ENCODE data around the gene CAND2.
"Not testable (repeated sequence)": the region's sequence is repeated elsewhere in the genome, so short reads cannot be mapped to it uniquely, and the experiment has no call there.

CAND2 gene

DNA sequence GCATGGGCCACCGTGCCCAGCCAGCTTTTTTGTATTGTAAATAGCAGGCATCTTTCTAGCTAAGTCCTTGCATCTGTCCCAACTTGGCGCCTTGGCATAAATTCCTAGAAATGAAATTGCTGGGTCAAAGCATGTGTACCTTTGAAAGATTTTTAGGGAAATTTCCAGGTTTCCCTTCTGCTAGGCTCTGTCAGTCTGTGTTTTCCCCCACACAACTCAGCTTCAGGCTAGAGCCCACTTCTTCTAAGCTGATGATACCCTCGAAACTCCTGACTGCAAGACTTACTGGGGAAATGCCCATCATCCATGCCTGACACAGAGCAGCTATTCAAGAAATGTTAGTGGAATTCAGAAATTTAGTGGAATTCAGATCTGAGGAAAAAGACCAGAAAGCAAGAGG lies 55.7 kb downstream of the CAND2 start:
- Histone ChIP-seq H3K36me3 (ENCODE audit: insufficient read depth, low read depth, low read length) (no peaks in the 10 kb centered on the region), H3K9ac (ENCODE audit: low read depth, low read length) (no peak overlapping the region), H3K27ac (ENCODE audit: low read length) (no peak overlapping the region), H3K27me3 (ENCODE audit: insufficient read depth, low read length) (peaks cover 20% of the 10 kb centered on the region; the same call in 1 of the 2 replicates), H3K4me1 (ENCODE audit: insufficient read depth, low read length) (no peaks in the 10 kb centered on the region), H3K9me3 (ENCODE audit: insufficient read depth, low read depth, low read length) (no peaks in the 10 kb centered on the region), H3K4me3 (ENCODE audit: low read length) (no peak overlapping the region)

GRCh38 chr3:12853847-12854246 lies 57.4 kb downstream of the CAND2 start:
- H3K9ac ChIP-seq (ENCODE audit: low read depth, low read length); H3K27ac ChIP-seq (ENCODE audit: low read length); H3K9me3 ChIP-seq (ENCODE audit: insufficient read depth, low read depth, low read length); H3K4me3 ChIP-seq (ENCODE audit: low read length); H3K36me3 ChIP-seq (ENCODE audit: insufficient read depth, low read depth, low read length); H3K4me1 ChIP-seq (ENCODE audit: insufficient read depth, low read length): not testable (repeated sequence)
- H3K27me3 ChIP-seq (ENCODE audit: insufficient read depth, low read length): peaks cover 20% of the 10 kb centered on the region; the same call in 1 of the 2 replicates

GRCh38 chr3:12854565-12854964 lies 58.1 kb downstream of the CAND2 start:
- H3K27me3 ChIP-seq (ENCODE audit: insufficient read depth, low read length): peaks cover 20% of the 10 kb centered on the region; the same call in 1 of the 2 replicates
- no peaks in the 10 kb centered on the region for H3K4me1 ChIP-seq (ENCODE audit: insufficient read depth, low read length)
- no peaks in the 10 kb centered on the region for H3K9me3 ChIP-seq (ENCODE audit: insufficient read depth, low read depth, low read length)

GRCh38 chr3:12856626-12857025 lies 60.1 kb downstream of the CAND2 start:
- Histone ChIP-seq H3K9me3 (ENCODE audit: insufficient read depth, low read depth, low read length) (no peaks in the 10 kb centered on the region), H3K27me3 (ENCODE audit: insufficient read depth, low read length) (peaks cover 20% of the 10 kb centered on the region; the same call in 1 of the 2 replicates), H3K27ac (ENCODE audit: low read length) (no peak overlapping the region), H3K9ac (ENCODE audit: low read depth, low read length) (no peak overlapping the region), H3K4me3 (ENCODE audit: low read length) (no peak overlapping the region), H3K4me1 (ENCODE audit: insufficient read depth, low read length) (no peaks in the 10 kb centered on the region), H3K36me3 (ENCODE audit: insufficient read depth, low read depth, low read length) (no peaks in the 10 kb centered on the region)

More at GRCh38 chr3:12854565-12854964, 58.1 kb downstream of the CAND2 start:
- Histone ChIP-seq H3K27ac (ENCODE audit: low read length) (no peak overlapping the region), H3K36me3 (ENCODE audit: insufficient read depth, low read depth, low read length) (no peaks in the 10 kb centered on the region), H3K4me3 (ENCODE audit: low read length) (no peak overlapping the region), H3K9ac (ENCODE audit: low read depth, low read length) (no peak overlapping the region)

- no peak overlapping the region for H3K4me3 ChIP-seq (ENCODE audit: low read length)
- H3K36me3 ChIP-seq (ENCODE audit: insufficient read depth, low read depth, low read length): no peaks in the 10 kb centered on the region
- no peak overlapping the region for H3K9ac ChIP-seq (ENCODE audit: low read depth, low read length)
- no peaks in the 10 kb centered on the region for H3K9me3 ChIP-seq (ENCODE audit: insufficient read depth, low read depth, low read length)
- no peak overlapping the region for H3K27ac ChIP-seq (ENCODE audit: low read length)
- H3K4me1 ChIP-seq (ENCODE audit: insufficient read depth, low read length): no peaks in the 10 kb centered on the region
- peaks cover 8% of the 10 kb centered on the region; the same call in 1 of the 2 replicates for H3K27me3 ChIP-seq (ENCODE audit: insufficient read depth, low read length)
These were observed 63.4 kb downstream of the CAND2 start for GRCh38 chr3:12859840-12860239.

DNA sequence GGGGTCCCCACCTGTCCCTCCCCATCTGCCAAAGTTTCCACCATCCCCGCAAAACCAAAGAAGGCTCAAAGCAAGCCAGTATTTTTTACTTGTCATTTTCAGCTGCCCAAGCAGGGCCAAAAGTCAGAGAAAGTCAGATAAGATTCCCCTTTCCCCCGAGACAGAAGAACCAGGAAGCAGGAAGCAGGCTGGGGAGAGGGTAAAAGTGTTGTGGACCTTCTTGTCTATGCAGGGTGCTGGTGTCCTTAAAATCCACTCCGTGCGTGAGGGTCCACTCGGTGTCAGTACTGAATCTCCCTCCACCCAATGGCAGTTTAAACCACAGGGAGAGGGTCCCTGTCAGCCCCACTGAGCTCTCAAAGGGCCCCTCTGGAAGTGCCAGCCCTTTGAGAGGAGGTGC lies 65.1 kb downstream of the CAND2 start:
- Histone ChIP-seq H3K27me3 (ENCODE audit: insufficient read depth, low read length) (no peaks in the 10 kb centered on the region; the same call in 1 of the 2 replicates), H3K36me3 (ENCODE audit: insufficient read depth, low read depth, low read length) (no peaks in the 10 kb centered on the region)

DNA sequence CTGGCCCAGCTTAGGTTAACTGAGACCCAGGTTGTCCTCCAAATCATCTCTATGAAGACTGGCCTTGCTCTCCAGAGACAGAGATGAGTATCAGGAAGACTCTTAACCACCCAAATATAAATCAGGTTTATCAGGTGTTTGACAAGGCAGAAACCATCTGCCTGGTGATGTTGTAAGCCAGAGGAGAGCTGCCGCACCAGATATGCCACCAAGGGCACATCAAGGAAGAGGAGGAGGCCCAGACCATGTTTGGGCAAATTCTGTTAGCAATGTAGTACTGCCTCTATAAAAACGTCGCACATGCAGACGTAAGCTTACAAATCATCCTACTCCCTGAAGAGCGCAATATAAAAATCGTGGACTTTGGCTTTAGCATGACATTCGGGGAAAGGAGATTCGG lies 65.9 kb downstream of the CAND2 start:
- Histone ChIP-seq H3K27me3 (ENCODE audit: insufficient read depth, low read length) (peaks cover 4% of the 10 kb centered on the region; the same call in 1 of the 2 replicates), H3K4me1 (ENCODE audit: insufficient read depth, low read length) (no peaks in the 10 kb centered on the region), H3K27ac (ENCODE audit: low read length) (no peak overlapping the region), H3K9me3 (ENCODE audit: insufficient read depth, low read depth, low read length) (peaks cover 7% of the 10 kb centered on the region; the same call in 1 of the 2 replicates), H3K4me3 (ENCODE audit: low read length) (no peak overlapping the region), H3K36me3 (ENCODE audit: insufficient read depth, low read depth, low read length) (no peaks in the 10 kb centered on the region), H3K9ac (ENCODE audit: low read depth, low read length) (no peak overlapping the region)

More for the DNA sequence above, 65.1 kb downstream of the CAND2 start:
- no peaks in the 10 kb centered on the region for H3K4me1 ChIP-seq (ENCODE audit: insufficient read depth, low read length)
- no peak overlapping the region for H3K4me3 ChIP-seq (ENCODE audit: low read length)
- no peak overlapping the region for H3K27ac ChIP-seq (ENCODE audit: low read length)
- peaks cover 7% of the 10 kb centered on the region; the same call in 1 of the 2 replicates for H3K9me3 ChIP-seq (ENCODE audit: insufficient read depth, low read depth, low read length)
- H3K9ac ChIP-seq (ENCODE audit: low read depth, low read length): no peak overlapping the region

DNA sequence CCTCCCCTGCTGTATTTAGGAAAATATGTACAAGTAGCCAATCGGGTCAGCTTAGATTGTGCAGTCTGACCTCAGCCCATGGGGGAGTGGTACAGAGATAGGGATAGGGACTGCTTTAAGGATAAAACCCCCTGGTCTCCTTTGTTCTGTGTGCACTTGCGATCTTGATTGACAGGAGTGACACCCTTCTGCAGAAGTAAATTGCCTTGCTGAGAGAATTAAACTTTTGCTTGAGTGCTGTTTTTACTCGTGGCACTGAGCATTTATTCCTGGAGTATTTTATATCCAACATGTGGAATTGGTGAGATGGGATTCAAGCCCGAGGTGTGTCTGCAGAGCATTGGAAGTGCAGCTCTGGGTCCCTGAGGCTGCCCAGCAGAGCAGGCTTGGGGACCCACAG lies 68.8 kb downstream of the CAND2 start:
- peaks cover 24% of the 10 kb centered on the region for H3K27me3 ChIP-seq (ENCODE audit: insufficient read depth, low read length)
- H3K9me3 ChIP-seq (ENCODE audit: insufficient read depth, low read depth, low read length): peaks cover 7% of the 10 kb centered on the region; the same call in 1 of the 2 replicates
- no peak overlapping the region for H3K27ac ChIP-seq (ENCODE audit: low read length)
- H3K9ac ChIP-seq (ENCODE audit: low read depth, low read length): no peak overlapping the region
- no peaks in the 10 kb centered on the region for H3K4me1 ChIP-seq (ENCODE audit: insufficient read depth, low read length)
- no peak overlapping the region for H3K4me3 ChIP-seq (ENCODE audit: low read length)
- no peaks in the 10 kb centered on the region for H3K36me3 ChIP-seq (ENCODE audit: insufficient read depth, low read depth, low read length)

DNA sequence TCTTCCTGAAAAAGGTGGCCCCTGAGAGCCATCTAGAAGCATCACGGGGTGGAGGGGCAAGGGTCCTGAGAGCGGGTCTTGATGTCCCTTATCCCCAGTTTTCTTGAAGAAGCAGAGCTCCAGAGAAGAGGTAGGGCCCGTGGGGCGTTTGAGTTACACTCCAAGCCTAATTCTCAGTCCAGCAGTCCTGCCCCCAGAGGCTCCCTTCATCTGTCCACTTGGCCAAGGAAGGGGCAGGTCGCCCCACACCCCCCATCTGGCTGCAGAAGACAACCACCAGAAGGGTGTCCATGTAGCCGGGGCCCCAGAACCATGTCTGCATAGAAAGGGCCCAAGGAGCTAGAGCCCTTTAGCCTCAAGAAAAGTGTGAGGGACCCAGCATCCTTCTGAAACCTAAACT lies 70.4 kb downstream of the CAND2 start:
- H3K36me3 ChIP-seq (ENCODE audit: insufficient read depth, low read depth, low read length): no peaks in the 10 kb centered on the region
- H3K27me3 ChIP-seq (ENCODE audit: insufficient read depth, low read length): peaks cover 38% of the 10 kb centered on the region
- peaks cover 7% of the 10 kb centered on the region; the same call in 1 of the 2 replicates for H3K9me3 ChIP-seq (ENCODE audit: insufficient read depth, low read depth, low read length)
- H3K4me1 ChIP-seq (ENCODE audit: insufficient read depth, low read length): no peaks in the 10 kb centered on the region
- H3K9ac ChIP-seq (ENCODE audit: low read depth, low read length): no peak overlapping the region
- no peak overlapping the region for H3K4me3 ChIP-seq (ENCODE audit: low read length)
- no peak overlapping the region for H3K27ac ChIP-seq (ENCODE audit: low read length)

GRCh38 chr3:12868039-12869034 lies 71.9 kb downstream of the CAND2 start:
- H3K4me1 ChIP-seq (ENCODE audit: insufficient read depth, low read length): no peaks in the 10 kb centered on the region
- peaks cover 7% of the 10 kb centered on the region; the same call in 1 of the 2 replicates for H3K9me3 ChIP-seq (ENCODE audit: insufficient read depth, low read depth, low read length)
- peak overlapping the region; percentile 61; the same call in 1 of the 2 replicates for H3K9ac ChIP-seq (ENCODE audit: low read depth, low read length)
- peak overlapping the region; percentile 66 for H3K4me3 ChIP-seq (ENCODE audit: low read length)
- peaks cover 48% of the 10 kb centered on the region for H3K27me3 ChIP-seq (ENCODE audit: insufficient read depth, low read length)
- no peaks in the 10 kb centered on the region for H3K36me3 ChIP-seq (ENCODE audit: insufficient read depth, low read depth, low read length)
- H3K27ac ChIP-seq (ENCODE audit: low read length): no peak overlapping the region

- H3K4me3 ChIP-seq (ENCODE audit: low read length): peak overlapping the region; percentile 66
- H3K9me3 ChIP-seq (ENCODE audit: insufficient read depth, low read depth, low read length): peaks cover 7% of the 10 kb centered on the region; the same call in 1 of the 2 replicates
- no peaks in the 10 kb centered on the region for H3K4me1 ChIP-seq (ENCODE audit: insufficient read depth, low read length)
- no peak overlapping the region for H3K27ac ChIP-seq (ENCODE audit: low read length)
- H3K36me3 ChIP-seq (ENCODE audit: insufficient read depth, low read depth, low read length): no peaks in the 10 kb centered on the region
- peaks cover 56% of the 10 kb centered on the region for H3K27me3 ChIP-seq (ENCODE audit: insufficient read depth, low read length)
- no peak overlapping the region; the same call in 1 of the 2 replicates for H3K9ac ChIP-seq (ENCODE audit: low read depth, low read length)
These were observed 72.6 kb downstream of the CAND2 start for GRCh38 chr3:12869035-12869621.

Measured in iPS-20b (cell line).